Measurements from ENCODE around the gene ZMYND8. TPM values are rescaled to one million over a fixed set of nuclear protein-coding genes. Genes with fewer than 3 reads are reported as not detected.
A peak's percentile ranks its signal among the peaks of the same experiment; 100 is the strongest.

ZMYND8 gene
- total RNA-seq, 3 donors from 2014 or later (not counting 1 experiment from before 2014, with no cell fraction given): 57.6 to 72.6 (median 69.8) TPM

DNA sequence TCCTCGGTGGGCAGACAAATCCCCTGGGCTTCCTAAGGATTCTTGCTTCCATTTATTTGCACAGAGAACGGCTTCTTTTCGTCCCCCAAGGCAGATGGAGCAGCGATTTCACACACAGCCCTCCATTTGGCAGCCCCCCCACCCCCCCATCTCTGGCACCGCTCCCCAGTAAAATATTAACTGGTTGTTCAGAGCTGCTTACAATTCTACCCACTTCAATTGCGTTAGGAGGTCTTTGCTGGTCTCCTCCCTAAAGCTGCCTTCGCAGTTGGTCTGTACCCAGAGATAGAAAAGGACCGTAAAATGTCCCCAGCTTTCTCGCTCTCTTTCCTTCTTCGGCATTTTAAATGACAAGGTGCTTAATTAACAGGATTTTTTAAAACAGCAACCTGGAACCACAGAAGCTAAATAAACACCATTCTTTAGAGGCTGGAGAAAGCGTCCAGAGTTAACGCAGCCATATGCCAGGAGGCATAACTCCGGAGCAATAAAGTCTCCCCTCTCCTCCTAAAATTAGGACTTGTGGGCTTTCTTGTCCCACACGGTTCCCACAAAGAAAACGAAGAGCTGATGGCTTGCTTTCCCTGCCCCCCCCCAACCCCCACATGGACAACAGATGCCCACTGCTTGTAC lies 1.7 kb upstream of the ZMYND8 start:
- H3K27ac Mint-ChIP-seq: no peak overlapping the region
- no peaks in the 10 kb centered on the region for H3K9me3 Mint-ChIP-seq
- H3K27ac ChIP-seq (ENCODE audit: low read length): peak overlapping the region; percentile 86
- H3K36me3 ChIP-seq (ENCODE audit: control insufficient read depth, insufficient read depth, low read length): no peaks in the 10 kb centered on the region
- peaks cover 55% of the 10 kb centered on the region for H3K4me1 ChIP-seq (ENCODE audit: control insufficient read depth, insufficient read depth, low read length)
- no peaks in the 10 kb centered on the region for H3K27me3 Mint-ChIP-seq (ENCODE audit: low read depth in 2 of 2)
- H3K36me3 Mint-ChIP-seq: no peaks in the 10 kb centered on the region
- intact Hi-C loops (cut with micrococcal nuclease): loop anchor here (5.0 to 10.0 kb wide), 2 partner anchors 41 to 147 kb away; partner anchors contain the start of gene NCOA3
- WGBS (ENCODE audit: insufficient coverage): 79% methylated on average over 15 of the region's 15 CpGs
- H3K4me1 Mint-ChIP-seq: peaks cover 20 to 63% of the 10 kb centered on the region in 2 donors
- no peak overlapping the region for H3K4me3 ChIP-seq (ENCODE audit: low read length)
- H3K9me3 ChIP-seq (ENCODE audit: control insufficient read depth, insufficient read depth, low read length): no peaks in the 10 kb centered on the region
- ATAC-seq (no peak), DNase-seq (no peak)
- no peak for TF ChIP-seq CTCF (IDR thresholded peaks at IDR 0.05)
- no peaks in the 10 kb centered on the region for H3K27me3 ChIP-seq (ENCODE audit: control insufficient read depth, insufficient read depth, low read length)
- peak overlapping the region; percentile 57 for H3K4me3 Mint-ChIP-seq

- no peak overlapping the region for H3K27ac Mint-ChIP-seq
- H3K36me3 ChIP-seq (ENCODE audit: control insufficient read depth, insufficient read depth, low read length): no peaks in the 10 kb centered on the region
- H3K27ac ChIP-seq (ENCODE audit: low read length): peak overlapping the region; percentile 86
- peak overlapping the region; percentile 88 for H3K4me3 Mint-ChIP-seq
- H3K9me3 Mint-ChIP-seq: no peaks in the 10 kb centered on the region
- H3K36me3 Mint-ChIP-seq: no peaks in the 10 kb centered on the region
- intact Hi-C loops (cut with micrococcal nuclease): loop anchor here (5.0 to 10.0 kb wide), 2 partner anchors 40 to 147 kb away; partner anchors contain the start of gene NCOA3
- WGBS (ENCODE audit: insufficient coverage): 6% methylated on average over 29 of the region's 29 CpGs
- peak; percentile 53 to 80 for DNase-seq
- H3K27me3 Mint-ChIP-seq (ENCODE audit: low read depth in 2 of 2): no peaks in the 10 kb centered on the region
- H3K4me1 Mint-ChIP-seq: peaks cover 14 to 63% of the 10 kb centered on the region in 2 donors
- peak; percentile 19 to 51 (median 21) for ATAC-seq
- H3K9me3 ChIP-seq (ENCODE audit: control insufficient read depth, insufficient read depth, low read length): no peaks in the 10 kb centered on the region
- peak overlapping the region; percentile 8 for H3K4me3 ChIP-seq (ENCODE audit: low read length)
- H3K27me3 ChIP-seq (ENCODE audit: control insufficient read depth, insufficient read depth, low read length): no peaks in the 10 kb centered on the region
- no peak for TF ChIP-seq CTCF (IDR thresholded peaks at IDR 0.05)
- peaks cover 60% of the 10 kb centered on the region for H3K4me1 ChIP-seq (ENCODE audit: control insufficient read depth, insufficient read depth, low read length)
Observed at GRCh38 chr20:47357296-47358038, 968 bp upstream of the ZMYND8 start.

DNA sequence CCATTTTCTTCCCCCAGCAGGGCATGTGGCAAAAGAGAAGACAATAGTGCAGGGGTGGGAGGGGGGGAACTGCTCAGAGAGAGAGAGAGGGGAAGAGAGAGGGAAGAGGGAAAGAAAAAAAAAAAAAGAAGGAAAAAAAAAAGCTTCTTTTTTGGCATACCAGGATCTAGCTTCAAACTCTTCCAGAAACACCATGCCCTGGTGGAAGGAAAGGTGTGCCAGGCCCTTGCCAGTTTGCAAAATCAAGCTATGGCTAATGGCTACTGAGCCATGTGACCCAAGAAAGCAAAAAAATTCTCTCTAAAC lies 326 bp downstream of the ZMYND8 start:
- no peaks in the 10 kb centered on the region for H3K36me3 Mint-ChIP-seq
- no peaks in the 10 kb centered on the region for H3K27me3 ChIP-seq (ENCODE audit: control insufficient read depth, insufficient read depth, low read length)
- ATAC-seq: no peak
- H3K4me1 ChIP-seq (ENCODE audit: control insufficient read depth, insufficient read depth, low read length): peaks cover 68% of the 10 kb centered on the region
- no peaks in the 10 kb centered on the region for H3K27me3 Mint-ChIP-seq (ENCODE audit: low read depth in 2 of 2)
- peak overlapping the region; percentile 42 for H3K4me3 ChIP-seq (ENCODE audit: low read length)
- no peaks in the 10 kb centered on the region for H3K36me3 ChIP-seq (ENCODE audit: control insufficient read depth, insufficient read depth, low read length)
- no peak for DNase-seq
- H3K27ac ChIP-seq (ENCODE audit: low read length): peak overlapping the region; percentile 86
- H3K4me1 Mint-ChIP-seq: peaks cover 11 to 60% of the 10 kb centered on the region in 2 donors
- no peak overlapping the region for H3K27ac Mint-ChIP-seq
- H3K9me3 ChIP-seq (ENCODE audit: control insufficient read depth, insufficient read depth, low read length): no peaks in the 10 kb centered on the region
- TF ChIP-seq CTCF (IDR thresholded peaks at IDR 0.05): no peak
- peak overlapping the region; percentile 90 for H3K4me3 Mint-ChIP-seq
- no peaks in the 10 kb centered on the region for H3K9me3 Mint-ChIP-seq
- intact Hi-C loops (cut with micrococcal nuclease): loop anchor here (5.0 to 10.0 kb wide), 2 partner anchors 39 to 149 kb away; partner anchors contain the start of gene NCOA3
